HCT116 (cell line): ENCODE measurements around the gene MTHFR. TPM values are rescaled to one million over a fixed set of nuclear protein-coding genes. Genes with fewer than 3 reads are reported as not detected.

ENCODE experiments used
- ATAC-seq: fragments of 200-7000 bp; cut with Tn5 transposase; 2 replicates; pipeline ENCODE4 v1.9.1; 2020; ENCODE audit warnings: mild to moderate bottlenecking, moderate library complexity
- BruUV-seq: library from RNA; stranded (reverse); fragments of 400-500 nt; replicated peaks from 2 replicates; lab custom pipeline; 2021; lab: Mats Ljungman, UMichigan
- CTCF ChIA-PET: fragments of 300-600 bp; sonication (Branson Sonifier 250); formaldehyde crosslinking; loops from one replicate; lab custom pipeline; 2021; ENCODE audit warnings: antibody characterized with exemption; lab: Charles Lee
- POLR2A ChIA-PET: fragments of 300-600, 350-600 bp; sonication (Branson Sonifier 250); formaldehyde crosslinking; loops from one replicate; lab custom pipeline; 2021; ENCODE audit warnings: antibody characterized with exemption; lab: Charles Lee
- RAD21 ChIA-PET, 2 experiments: fragments of 300-600 bp; sonication (Branson Sonifier 250); formaldehyde crosslinking; loops; one replicate each; lab custom pipeline; 2023; ENCODE audit warnings: low total read pairs in 2 of 2; ENCODE audit not compliant: uncharacterized antibody in 2 of 2, unreplicated experiment in 2 of 2, low non-redundant PET in 1 of 2; lab: Charles Lee
- DNase-seq: peaks from one replicate; pipeline ENCODE4 v3.0.0-alpha.2; 2010; ENCODE audit warnings: low read depth, low spot score
- H2AFZ ChIP-seq: fragments of 200-600 bp; shearing (Covaris generic), sonication (generic); 2 replicates; pipeline ENCODE4 v1.6.1; 2017; ENCODE audit warnings: low read depth, mixed run types, mixed read lengths, antibody characterized with exemption, low read length; ENCODE audit not compliant: poor library complexity, severe bottlenecking
- H3K27ac ChIP-seq: 2 replicates; pipeline ENCODE4 v1.5.1; 2012; ENCODE audit warnings: low read depth, low read length
- H3K27me3 ChIP-seq: fragments of 200-600 bp; sonication (generic); 2 replicates; pipeline ENCODE4 v1.6.1; 2016; ENCODE audit warnings: mixed run types, low read length, mixed read lengths; ENCODE audit not compliant: insufficient read depth
- H3K36me3 ChIP-seq, 2 experiments: fragments of 200-500 bp in 1 of 2; fragments of 200-600 bp in 1 of 2; sonication (Bioruptor generic) in 1 of 2; sonication (generic) in 1 of 2; 2 replicates each; pipeline versions ENCODE4 v1.5.1 to v1.6.1; 2014 to 2016; ENCODE audit warnings: low read length in 2 of 2, inconsistent platforms in 1 of 2, mixed read lengths in 1 of 2, mixed run types in 1 of 2; ENCODE audit not compliant: insufficient read depth in 2 of 2, control insufficient read depth in 1 of 2
- H3K4me1 ChIP-seq, 2 experiments: fragments of 200-600 bp in 1 of 2; sonication (generic) in 1 of 2; 2 replicates each; pipeline versions ENCODE4 v1.5.1 to v1.6.1; 2012 to 2017; ENCODE audit warnings: low read length in 2 of 2, inconsistent platforms in 1 of 2, mild to moderate bottlenecking in 1 of 2, mixed read lengths in 1 of 2, mixed run types in 1 of 2, moderate library complexity in 1 of 2; ENCODE audit not compliant: insufficient read depth in 2 of 2, control insufficient read depth in 1 of 2
- H3K4me2 ChIP-seq: fragments of 200-600 bp; sonication (generic); 2 replicates; pipeline ENCODE4 v1.6.1; 2017; ENCODE audit warnings: mixed run types, low read length, mixed read lengths
- H3K4me3 ChIP-seq, 2 experiments: fragments of 200-600 bp in 1 of 2; sonication (generic) in 1 of 2; replicated peaks in 1 of 2; 2 replicates each; pipeline ENCODE4 v1.5.1; 2011 to 2016; ENCODE audit warnings: low read length in 2 of 2, control low read depth in 1 of 2, low read depth in 1 of 2, mild to moderate bottlenecking in 1 of 2, mixed read lengths in 1 of 2, mixed run types in 1 of 2
- H3K79me2 ChIP-seq: fragments of 200-600 bp; sonication (generic); 2 replicates; pipeline ENCODE4 v1.6.1; 2017; ENCODE audit warnings: mild to moderate bottlenecking, mixed run types, low read length, moderate library complexity, mixed read lengths; ENCODE audit not compliant: insufficient read depth
- H3K9ac ChIP-seq: fragments of 200-600 bp; sonication (generic); 2 replicates; pipeline ENCODE4 v1.6.1; 2016; ENCODE audit warnings: low read length, mixed read lengths
- H3K9me2 ChIP-seq: fragments of 200-600 bp; sonication (generic), shearing (Covaris generic); 2 replicates; pipeline ENCODE4 v1.6.1; 2017; ENCODE audit warnings: mixed run types, mild to moderate bottlenecking, moderate library complexity; ENCODE audit not compliant: insufficient read depth
- H3K9me3 ChIP-seq, 2 experiments: fragments of 200-500 bp in 1 of 2; fragments of 200-600 bp in 1 of 2; sonication (Bioruptor generic) in 1 of 2; sonication (generic) in 1 of 2; 2 replicates each; pipeline ENCODE4 v1.6.1; 2014 to 2017; ENCODE audit warnings: low read length in 2 of 2, mixed read lengths in 2 of 2, inconsistent platforms in 1 of 2, low read depth in 1 of 2, mild to moderate bottlenecking in 1 of 2, mixed run types in 1 of 2, moderate library complexity in 1 of 2; ENCODE audit not compliant: control insufficient read depth in 1 of 2, insufficient read depth in 1 of 2
- H4K20me1 ChIP-seq: fragments of 200-600 bp; sonication (generic), shearing (Covaris generic); 2 replicates; pipeline ENCODE4 v1.6.1; 2017; ENCODE audit warnings: mixed run types, mild to moderate bottlenecking, moderate library complexity; ENCODE audit not compliant: insufficient read depth
- CEBPB ChIP-seq: IDR thresholded peaks from 2 replicates; pipeline ENCODE4 v1.6.1; 2012; ENCODE audit warnings: low read depth
- EGR1 ChIP-seq: IDR thresholded peaks from 2 replicates; pipeline ENCODE4 v1.6.1; 2012; ENCODE audit warnings: low read depth
- EZH2 ChIP-seq: fragments of 200-600 bp; sonication (generic); IDR thresholded peaks from 2 replicates; pipeline ENCODE4 v1.6.1; 2017; ENCODE audit warnings: antibody characterized with exemption, mixed run types
- EZH2phosphoT487 ChIP-seq: fragments of 200-600 bp; IDR thresholded peaks from 2 replicates; pipeline ENCODE4 v1.6.1; 2018; ENCODE audit warnings: antibody characterized with exemption, borderline replicate concordance
- SIN3A ChIP-seq: IDR thresholded peaks from 2 replicates; pipeline ENCODE4 v1.6.1; 2012; ENCODE audit warnings: low read depth
- SP1 ChIP-seq: IDR thresholded peaks from 2 replicates; pipeline ENCODE4 v1.6.1; 2012; ENCODE audit warnings: low read depth
- TCF7L2 ChIP-seq: IDR thresholded peaks from 2 replicates; pipeline ENCODE4 v1.7.0; 2011; ENCODE audit warnings: borderline replicate concordance, inconsistent platforms; ENCODE audit not compliant: insufficient read depth, insufficient read length; ENCODE audit errors: extremely low read depth
- YY1 ChIP-seq: IDR thresholded peaks from 2 replicates; pipeline ENCODE4 v1.6.1; 2011; ENCODE audit warnings: low read length, low read depth, moderate library complexity, mild to moderate bottlenecking; ENCODE audit not compliant: insufficient replicate concordance; ENCODE audit errors: extremely low read depth
- ZFX ChIP-seq: fragments of 450-650 bp; IDR thresholded peaks from 2 replicates; pipeline ENCODE4 v1.6.1; 2017
- intact Hi-C: fragments of 100-400 bp; cut with micrococcal nuclease; formaldehyde crosslinking; loops from 2 replicates; pipeline ENCODE4 v1.10.0; 2022
- total RNA-seq: library from RNA; stranded (reverse); gene quantifications from one replicate; pipeline ENCODE4 v1.2.1, GENCODE V29; 2021; ENCODE audit not compliant: unreplicated experiment
- TF ChIP-seq, protein P1 (sequence below), 3 experiments: fragments of 200-600 bp in 1 of 3; sonication (generic) in 1 of 3; IDR thresholded peaks in 2 of 3; conservative IDR thresholded peaks in 1 of 3; 2 replicates each; pipeline ENCODE4 v1.5.1; 2012 to 2017; ENCODE audit warnings: low read depth in 2 of 3, low read length in 2 of 3, antibody characterized with exemption in 1 of 3, borderline replicate concordance in 1 of 3, control low read depth in 1 of 3, mild to moderate bottlenecking in 1 of 3, mixed read lengths in 1 of 3, mixed run types in 1 of 3, moderate library complexity in 1 of 3; ENCODE audit not compliant: insufficient read depth in 1 of 3
- TF ChIP-seq, protein P2 (sequence below): IDR thresholded peaks from 2 replicates; pipeline ENCODE4 v1.6.1; 2011; ENCODE audit warnings: mild to moderate bottlenecking, low read length, moderate library complexity; ENCODE audit not compliant: insufficient replicate concordance; ENCODE audit errors: extremely low read depth
- TF ChIP-seq, protein P3 (sequence below): IDR thresholded peaks from 2 replicates; pipeline ENCODE4 v1.6.1; 2012

The MTHFR gene
- total RNA-seq, 1 experiment from 2014 or later: 20.9 TPM

DNA sequence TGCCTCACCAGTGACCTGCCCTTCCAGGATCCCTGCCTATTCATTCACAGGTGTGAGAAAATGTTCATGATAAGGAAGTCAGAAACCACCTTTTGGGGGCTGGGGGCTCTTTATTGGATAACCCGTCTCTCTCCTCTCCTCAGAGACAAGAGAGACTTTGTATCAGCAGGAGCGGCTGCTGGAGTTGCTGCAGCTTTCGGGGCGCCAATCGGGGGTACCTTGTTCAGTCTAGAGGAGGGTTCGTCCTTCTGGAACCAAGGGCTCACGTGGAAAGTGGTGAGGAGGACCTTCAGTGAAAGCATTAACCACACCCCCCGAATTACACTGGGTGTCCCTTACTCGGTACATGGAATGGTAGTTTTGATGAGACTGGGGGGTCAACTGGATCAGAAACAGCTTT lies 21.2 kb upstream of the MTHFR start:
- DNase-seq: no peak
- ATAC-seq: no peak
- no TSS peak for BruUV-seq
- H2AFZ ChIP-seq: no peak overlapping the region
- no peaks in the 10 kb centered on the region for H3K27me3 ChIP-seq
- no peak overlapping the region for H3K4me3 ChIP-seq
- H3K9ac ChIP-seq: no peak overlapping the region
- H3K4me2 ChIP-seq: no peak overlapping the region
- peaks cover 4 to 5% of the 10 kb centered on the region in 2 experiments for H3K4me1 ChIP-seq
- H3K27ac ChIP-seq: no peak overlapping the region
- CTCF ChIA-PET: no interaction called here
- no peaks in the 10 kb centered on the region for H4K20me1 ChIP-seq
- no peaks in the 10 kb centered on the region for H3K9me3 ChIP-seq
- no peaks in the 10 kb centered on the region for H3K79me2 ChIP-seq
- intact Hi-C loops: no loop called here
- no peaks in the 10 kb centered on the region for H3K9me2 ChIP-seq
- RAD21 ChIA-PET: no interaction called here
- TF ChIP-seq EZH2phosphoT487 (no peak), CEBPB (no peak), ZFX (no peak), YY1 (no peak), SP1 (no peak), SIN3A (no peak), EZH2 (no peak), EGR1 (no peak), TCF7L2 (no peak)
- TF ChIP-seq, protein P1, sequence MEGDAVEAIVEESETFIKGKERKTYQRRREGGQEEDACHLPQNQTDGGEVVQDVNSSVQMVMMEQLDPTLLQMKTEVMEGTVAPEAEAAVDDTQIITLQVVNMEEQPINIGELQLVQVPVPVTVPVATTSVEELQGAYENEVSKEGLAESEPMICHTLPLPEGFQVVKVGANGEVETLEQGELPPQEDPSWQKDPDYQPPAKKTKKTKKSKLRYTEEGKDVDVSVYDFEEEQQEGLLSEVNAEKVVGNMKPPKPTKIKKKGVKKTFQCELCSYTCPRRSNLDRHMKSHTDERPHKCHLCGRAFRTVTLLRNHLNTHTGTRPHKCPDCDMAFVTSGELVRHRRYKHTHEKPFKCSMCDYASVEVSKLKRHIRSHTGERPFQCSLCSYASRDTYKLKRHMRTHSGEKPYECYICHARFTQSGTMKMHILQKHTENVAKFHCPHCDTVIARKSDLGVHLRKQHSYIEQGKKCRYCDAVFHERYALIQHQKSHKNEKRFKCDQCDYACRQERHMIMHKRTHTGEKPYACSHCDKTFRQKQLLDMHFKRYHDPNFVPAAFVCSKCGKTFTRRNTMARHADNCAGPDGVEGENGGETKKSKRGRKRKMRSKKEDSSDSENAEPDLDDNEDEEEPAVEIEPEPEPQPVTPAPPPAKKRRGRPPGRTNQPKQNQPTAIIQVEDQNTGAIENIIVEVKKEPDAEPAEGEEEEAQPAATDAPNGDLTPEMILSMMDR (IDR thresholded peaks at IDR 0.05 in 2 of 3, conservative IDR thresholded peaks at IDR 0.05 in 1 of 3; ENCODE audit: borderline replicate concordance in 1 of 3, insufficient read depth in 1 of 3, low read depth in 2 of 3, low read length in 2 of 3): no peak
- TF ChIP-seq, protein P2, sequence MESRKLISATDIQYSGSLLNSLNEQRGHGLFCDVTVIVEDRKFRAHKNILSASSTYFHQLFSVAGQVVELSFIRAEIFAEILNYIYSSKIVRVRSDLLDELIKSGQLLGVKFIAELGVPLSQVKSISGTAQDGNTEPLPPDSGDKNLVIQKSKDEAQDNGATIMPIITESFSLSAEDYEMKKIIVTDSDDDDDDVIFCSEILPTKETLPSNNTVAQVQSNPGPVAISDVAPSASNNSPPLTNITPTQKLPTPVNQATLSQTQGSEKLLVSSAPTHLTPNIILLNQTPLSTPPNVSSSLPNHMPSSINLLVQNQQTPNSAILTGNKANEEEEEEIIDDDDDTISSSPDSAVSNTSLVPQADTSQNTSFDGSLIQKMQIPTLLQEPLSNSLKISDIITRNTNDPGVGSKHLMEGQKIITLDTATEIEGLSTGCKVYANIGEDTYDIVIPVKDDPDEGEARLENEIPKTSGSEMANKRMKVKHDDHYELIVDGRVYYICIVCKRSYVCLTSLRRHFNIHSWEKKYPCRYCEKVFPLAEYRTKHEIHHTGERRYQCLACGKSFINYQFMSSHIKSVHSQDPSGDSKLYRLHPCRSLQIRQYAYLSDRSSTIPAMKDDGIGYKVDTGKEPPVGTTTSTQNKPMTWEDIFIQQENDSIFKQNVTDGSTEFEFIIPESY: no peak
- TF ChIP-seq, protein P3, sequence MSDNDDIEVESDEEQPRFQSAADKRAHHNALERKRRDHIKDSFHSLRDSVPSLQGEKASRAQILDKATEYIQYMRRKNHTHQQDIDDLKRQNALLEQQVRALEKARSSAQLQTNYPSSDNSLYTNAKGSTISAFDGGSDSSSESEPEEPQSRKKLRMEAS: no peak
- TF ChIP-seq, all 23 proteins: peak for 0
- POLR2A ChIA-PET: interaction anchor here (1.7 kb wide), 1 partner anchor 81 kb away, joined by 5 read pairs; no protein-coding TSS in a partner anchor
- peaks cover 5 to 11% of the 10 kb centered on the region in 2 experiments; a peak in 2 of 4 replicates for H3K36me3 ChIP-seq
